Neural progenitor cell (in vitro differentiated cells): ENCODE results near the gene EPN1.

Source experiments
- CTCF ChIP-seq: fragments of 200-600 bp; sonication (generic); IDR thresholded peaks from 2 replicates; pipeline ENCODE4 v1.5.1; 2017; ENCODE audit warnings: antibody characterized with exemption, mild to moderate bottlenecking
- EZH2 ChIP-seq: fragments of 200-600 bp; sonication (generic); IDR thresholded peaks from 2 replicates; pipeline ENCODE4 v1.6.1; 2017; ENCODE audit warnings: antibody characterized with exemption, mild to moderate bottlenecking, moderate library complexity

GRCh38 chr19:55636723-55637122 is 38.3 kb upstream of the EPN1 start:
- TF ChIP-seq EZH2 (no peak), CTCF (no peak)
